ENCODE data around the gene KRT86. TPM values are rescaled to one million over a fixed set of nuclear protein-coding genes. Genes with fewer than 3 reads are reported as not detected.
A peak's percentile ranks its signal among the peaks of the same experiment; 100 is the strongest.

The KRT86 gene
- polyA plus RNA-seq, 1 of the 3 experiments (the other 2 are of a cell fraction) = 0.56 TPM

DNA sequence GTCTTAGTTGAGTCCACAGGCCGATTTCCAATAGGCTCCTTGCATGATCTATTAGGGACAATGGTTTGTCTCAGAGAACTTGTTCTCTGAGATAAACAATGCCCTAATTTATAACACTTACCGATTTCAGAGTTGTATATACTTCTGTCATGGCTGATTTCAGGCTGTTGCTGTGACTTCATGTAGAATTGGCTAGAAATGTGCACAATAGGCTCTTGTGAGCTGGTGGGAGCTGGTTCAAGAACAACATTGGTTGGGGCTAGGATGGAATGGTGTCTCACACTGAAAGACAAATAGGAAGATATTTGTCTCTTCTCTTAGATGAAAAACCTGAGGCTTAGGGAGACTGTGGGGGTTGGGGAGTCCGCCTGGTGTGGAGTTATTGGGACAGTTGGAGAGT lies 6.7 kb upstream of the KRT86 start (continued):
- TF ChIP-seq ZBTB33 (IDR thresholded peaks at IDR 0.05; ENCODE audit: borderline replicate concordance, low read depth) (no peak), SMC3 (IDR thresholded peaks at IDR 0.05; ENCODE audit: low read depth, low read length) (no peak)

- no peak overlapping the region for H3K4me2 ChIP-seq
- H3K36me3 ChIP-seq (replicated peaks in 1 of 2; ENCODE audit: control insufficient read depth in 1 of 2, insufficient read depth in 2 of 2, low read length in 1 of 2) = no peaks in the 10 kb centered on the region
- CTCF ChIA-PET = interaction anchor here (8.9 kb wide), 1 partner anchor 10 kb away, joined by 80 read pairs; the partner anchor contains the start of gene KRT86
- no peaks in the 10 kb centered on the region for H3F3A ChIP-seq (replicated peaks; ENCODE audit: insufficient read depth)
- no peaks in the 10 kb centered on the region; a peak in 1 of 4 replicates for H3K4me1 ChIP-seq (ENCODE audit: control insufficient read depth in 1 of 2, insufficient read depth in 2 of 2, low read depth in 1 of 2, low read length in 1 of 2)
- no peak overlapping the region for H2AFZ ChIP-seq (ENCODE audit: low read depth)
- POLR2A ChIA-PET = no interaction called here
- no peak overlapping the region for H3K4me3 ChIP-seq (ENCODE audit: low read depth in 2 of 2, low read length in 1 of 2)
- peak overlapping the region in 1 of 2 experiments; percentile 38; a peak in 2 of 4 replicates for H3K27ac ChIP-seq (ENCODE audit: low read depth in 2 of 2, low read length in 1 of 2)
- no peak for DNase-seq
- H3K79me2 ChIP-seq (ENCODE audit: insufficient read depth) = no peaks in the 10 kb centered on the region
- no peaks in the 10 kb centered on the region for H4K20me1 ChIP-seq (ENCODE audit: insufficient read depth)
- no peaks in the 10 kb centered on the region for H3K9me3 ChIP-seq
- no peak for TF ChIP-seq REST (IDR thresholded peaks at IDR 0.05; ENCODE audit: low read depth, low read length)
- H3K9me2 ChIP-seq = no peaks in the 10 kb centered on the region
- no peaks in the 10 kb centered on the region for H3K27me3 ChIP-seq (ENCODE audit: insufficient read depth)
- peak overlapping the region; percentile 29; the same call in 1 of the 2 replicates for H3K9ac ChIP-seq
- WGBS (ENCODE audit: low lambda C conversion rate) = 67% methylated on average over 2 of the region's 2 CpGs
Observed at GRCh38 chr12:52268212-52268611, 6.2 kb upstream of the KRT86 start.

DNA sequence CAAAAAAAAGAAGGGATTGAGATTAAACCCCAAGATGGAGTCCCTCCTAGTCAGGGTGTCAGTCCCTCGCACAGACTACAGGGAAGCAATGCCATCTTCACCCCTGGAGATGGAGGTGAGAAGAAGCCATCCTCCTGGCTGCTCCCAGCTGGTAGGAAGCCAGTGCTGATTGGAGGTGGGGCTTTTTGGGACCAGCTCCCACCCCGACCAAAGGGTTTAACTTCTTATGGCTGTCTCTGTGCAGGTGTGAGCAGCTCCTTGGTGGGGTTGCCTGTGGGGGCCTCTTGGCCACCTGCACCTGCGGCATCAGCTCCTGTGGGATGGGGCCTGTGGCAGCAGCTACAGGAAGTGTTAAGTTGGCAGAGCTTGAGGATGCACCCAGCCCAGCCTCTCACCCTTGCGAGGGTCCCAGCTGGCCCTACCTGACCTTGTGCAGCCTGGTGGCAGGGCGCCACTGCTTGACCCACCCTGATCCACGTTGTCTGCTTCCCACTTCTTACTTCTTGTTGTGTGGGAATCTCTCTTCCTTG lies 3.8 kb upstream of the KRT86 start:
- Histone ChIP-seq H3K79me2 (ENCODE audit: insufficient read depth) (no peaks in the 10 kb centered on the region), H3K4me1 (ENCODE audit: control insufficient read depth in 1 of 2, insufficient read depth in 2 of 2, low read depth in 1 of 2, low read length in 1 of 2) (no peaks in the 10 kb centered on the region; a peak in 1 of 4 replicates), H3F3A (replicated peaks; ENCODE audit: insufficient read depth) (no peaks in the 10 kb centered on the region), H2AFZ (ENCODE audit: low read depth) (no peak overlapping the region), H3K9ac (no peak overlapping the region), H3K27ac (ENCODE audit: low read depth in 2 of 2, low read length in 1 of 2) (no peak overlapping the region), H3K4me3 (ENCODE audit: low read depth in 2 of 2, low read length in 1 of 2) (no peak overlapping the region), H4K20me1 (ENCODE audit: insufficient read depth) (no peaks in the 10 kb centered on the region), H3K36me3 (replicated peaks in 1 of 2; ENCODE audit: control insufficient read depth in 1 of 2, insufficient read depth in 2 of 2, low read length in 1 of 2) (no peaks in the 10 kb centered on the region), H3K9me2 (no peaks in the 10 kb centered on the region), H3K9me3 (no peaks in the 10 kb centered on the region), H3K27me3 (ENCODE audit: insufficient read depth) (no peaks in the 10 kb centered on the region), H3K4me2 (no peak overlapping the region)
- DNase-seq = no peak
- POLR2A ChIA-PET = interaction anchor here (1.2 kb wide), 1 partner anchor 38 kb away, joined by 5 read pairs; no protein-coding TSS in a partner anchor
- 68% methylated on average over 3 of the region's 6 CpGs for whole genome bisulfite sequencing (ENCODE audit: low lambda C conversion rate)
- CTCF ChIA-PET = interaction anchor here (0.9 to 8.9 kb wide), 4 partner anchors 7 to 57 kb away, joined by 4 to 80 read pairs (median 10); partner anchors contain the start of gene KRT86
- TF ChIP-seq GABPA (IDR thresholded peaks at IDR 0.05; ENCODE audit: low read depth) (no peak), SIN3A (IDR thresholded peaks at IDR 0.05; ENCODE audit: borderline replicate concordance, low read depth, low read length) (no peak), RXRA (IDR thresholded peaks at IDR 0.05; ENCODE audit: borderline replicate concordance, low read depth) (no peak), ELF1 (IDR thresholded peaks at IDR 0.05) (no peak), EZH2phosphoT487 (IDR thresholded peaks at IDR 0.05; ENCODE audit: borderline replicate concordance, low read depth) (no peak), JUND (IDR thresholded peaks at IDR 0.05) (no peak), CHD2 (IDR thresholded peaks at IDR 0.05; ENCODE audit: low read length, partially characterized antibody) (no peak), EP300 (IDR thresholded peaks at IDR 0.05; ENCODE audit: borderline replicate concordance in 1 of 2, low read depth in 1 of 2, low read length in 1 of 2) (no peak), USF2 (IDR thresholded peaks at IDR 0.05; ENCODE audit: borderline replicate concordance, low read depth, low read length) (no peak), FOSL2 (IDR thresholded peaks at IDR 0.05; ENCODE audit: borderline replicate concordance, low read depth) (no peak), RCOR1 (IDR thresholded peaks at IDR 0.05; ENCODE audit: low read length) (no peak), RFX5 (IDR thresholded peaks at IDR 0.05; ENCODE audit: low read length) (no peak), TCF12 (IDR thresholded peaks at IDR 0.05) (no peak), FOXM1 (IDR thresholded peaks at IDR 0.05; ENCODE audit: low read depth) (no peak)
- TF ChIP-seq, protein P1, sequence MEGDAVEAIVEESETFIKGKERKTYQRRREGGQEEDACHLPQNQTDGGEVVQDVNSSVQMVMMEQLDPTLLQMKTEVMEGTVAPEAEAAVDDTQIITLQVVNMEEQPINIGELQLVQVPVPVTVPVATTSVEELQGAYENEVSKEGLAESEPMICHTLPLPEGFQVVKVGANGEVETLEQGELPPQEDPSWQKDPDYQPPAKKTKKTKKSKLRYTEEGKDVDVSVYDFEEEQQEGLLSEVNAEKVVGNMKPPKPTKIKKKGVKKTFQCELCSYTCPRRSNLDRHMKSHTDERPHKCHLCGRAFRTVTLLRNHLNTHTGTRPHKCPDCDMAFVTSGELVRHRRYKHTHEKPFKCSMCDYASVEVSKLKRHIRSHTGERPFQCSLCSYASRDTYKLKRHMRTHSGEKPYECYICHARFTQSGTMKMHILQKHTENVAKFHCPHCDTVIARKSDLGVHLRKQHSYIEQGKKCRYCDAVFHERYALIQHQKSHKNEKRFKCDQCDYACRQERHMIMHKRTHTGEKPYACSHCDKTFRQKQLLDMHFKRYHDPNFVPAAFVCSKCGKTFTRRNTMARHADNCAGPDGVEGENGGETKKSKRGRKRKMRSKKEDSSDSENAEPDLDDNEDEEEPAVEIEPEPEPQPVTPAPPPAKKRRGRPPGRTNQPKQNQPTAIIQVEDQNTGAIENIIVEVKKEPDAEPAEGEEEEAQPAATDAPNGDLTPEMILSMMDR (IDR thresholded peaks at IDR 0.05) = no peak
